Mesenchymal stem cell (in vitro differentiated cells and primary cell): Measurements from ENCODE around the gene NDOR1.

Experiments
- DNase-seq: peaks from one replicate; pipeline ENCODE4 v3.0.0-alpha.2; 2013
- H2AFZ ChIP-seq: one replicate; pipeline ENCODE4 v1.6.1; 2013; ENCODE audit warnings: low read depth, mild to moderate bottlenecking, control low read depth, inconsistent platforms, low read length, moderate library complexity
- H2AK5ac ChIP-seq: 2 replicates; pipeline ENCODE4 v1.6.1; 2013; ENCODE audit warnings: low read length, moderate library complexity, mild to moderate bottlenecking, inconsistent platforms; ENCODE audit not compliant: severe bottlenecking
- H2BK120ac ChIP-seq: one replicate; pipeline ENCODE4 v1.6.1; 2013; ENCODE audit warnings: low read depth, mild to moderate bottlenecking, inconsistent platforms, low read length, moderate library complexity
- H2BK12ac ChIP-seq, 2 experiments: one replicate each; pipeline ENCODE4 v1.6.1; 2013; ENCODE audit warnings: inconsistent platforms in 2 of 2, low read length in 2 of 2, mild to moderate bottlenecking in 2 of 2, moderate library complexity in 2 of 2, control low read depth in 1 of 2
- H2BK15ac ChIP-seq: one replicate; pipeline ENCODE4 v1.6.1; 2013; ENCODE audit warnings: mild to moderate bottlenecking, low read depth, inconsistent platforms; ENCODE audit not compliant: poor library complexity, severe bottlenecking
- H2BK5ac ChIP-seq: 2 replicates; pipeline ENCODE4 v1.6.1; 2013; ENCODE audit warnings: low read depth, mild to moderate bottlenecking, low read length, control low read depth, inconsistent platforms; ENCODE audit not compliant: poor library complexity, severe bottlenecking
- H3K14ac ChIP-seq, 2 experiments: one replicate each; pipeline ENCODE4 v1.6.1; 2013; ENCODE audit warnings: inconsistent platforms in 2 of 2, low read length in 2 of 2, control low read depth in 1 of 2, mild to moderate bottlenecking in 1 of 2, moderate library complexity in 1 of 2
- H3K18ac ChIP-seq, 2 experiments: one replicate each; pipeline ENCODE4 v1.6.1; 2013; ENCODE audit warnings: inconsistent platforms in 2 of 2, low read length in 2 of 2, control low read depth in 1 of 2, low read depth in 1 of 2, mild to moderate bottlenecking in 1 of 2
- H3K23ac ChIP-seq, 2 experiments: one replicate each; pipeline ENCODE4 v1.6.1; 2013; ENCODE audit warnings: inconsistent platforms in 2 of 2, low read length in 2 of 2, mild to moderate bottlenecking in 2 of 2, moderate library complexity in 2 of 2, control low read depth in 1 of 2
- H3K27ac ChIP-seq: 2 replicates; pipeline ENCODE4 v1.5.1; 2013; ENCODE audit warnings: mild to moderate bottlenecking, moderate library complexity, low read length, control low read depth, inconsistent platforms; ENCODE audit not compliant: poor library complexity, severe bottlenecking
- H3K27me3 ChIP-seq, 2 experiments: 2 replicates each; pipeline versions ENCODE4 v1.6.1 to v1.7.0; 2013; ENCODE audit warnings: low read length in 2 of 2, mild to moderate bottlenecking in 2 of 2, moderate library complexity in 2 of 2, control low read depth in 1 of 2, inconsistent platforms in 1 of 2; ENCODE audit not compliant: control insufficient read depth in 1 of 2, insufficient read depth in 1 of 2
- H3K36me3 ChIP-seq, 2 experiments: 2 replicates each; pipeline versions ENCODE4 v1.6.1 to v1.7.0; 2013; ENCODE audit warnings: low read length in 2 of 2, control low read depth in 1 of 2, inconsistent platforms in 1 of 2, low read depth in 1 of 2, mild to moderate bottlenecking in 1 of 2; ENCODE audit not compliant: insufficient read depth in 2 of 2, control insufficient read depth in 1 of 2
- H3K4ac ChIP-seq, 2 experiments: one replicate each; pipeline ENCODE4 v1.6.1; 2013; ENCODE audit warnings: inconsistent platforms in 2 of 2, low read length in 2 of 2, mild to moderate bottlenecking in 2 of 2, moderate library complexity in 2 of 2, control low read depth in 1 of 2, low read depth in 1 of 2
- H3K4me1 ChIP-seq: 2 replicates; pipeline ENCODE4 v1.6.1; 2013; ENCODE audit warnings: low read depth, low read length, control low read depth; ENCODE audit not compliant: control insufficient read depth, insufficient read depth
- H3K4me2 ChIP-seq: 2 replicates; pipeline ENCODE4 v1.6.1; 2013; ENCODE audit warnings: low read length, mild to moderate bottlenecking, inconsistent platforms; ENCODE audit not compliant: poor library complexity, severe bottlenecking
- H3K4me3 ChIP-seq, 2 experiments: 2 replicates each; pipeline versions ENCODE4 v1.5.1 to v1.7.0; 2013; ENCODE audit warnings: low read length in 2 of 2, mild to moderate bottlenecking in 2 of 2, control low read depth in 1 of 2, low read depth in 1 of 2; ENCODE audit not compliant: insufficient read depth in 1 of 2
- H3K79me1 ChIP-seq: replicated peaks from 2 replicates; pipeline ENCODE4 v1.6.1; 2013; ENCODE audit warnings: mild to moderate bottlenecking, control low read depth, low read length, inconsistent platforms; ENCODE audit not compliant: poor library complexity, severe bottlenecking
- H3K9ac ChIP-seq: 2 replicates; pipeline ENCODE4 v1.7.0; 2013; ENCODE audit warnings: mild to moderate bottlenecking, low read length, moderate library complexity
- H3K9me3 ChIP-seq: 2 replicates; pipeline ENCODE4 v1.7.0; 2013; ENCODE audit warnings: mild to moderate bottlenecking, low read length; ENCODE audit not compliant: control insufficient read depth
- H4K8ac ChIP-seq: one replicate; pipeline ENCODE4 v1.6.1; 2013; ENCODE audit warnings: inconsistent platforms, mild to moderate bottlenecking, low read length, moderate library complexity
- H4K91ac ChIP-seq: one replicate; pipeline ENCODE4 v1.6.1; 2013; ENCODE audit warnings: mild to moderate bottlenecking, low read length, inconsistent platforms
- WGBS: methylation state at CpG from one replicate; pipeline ENCODE4 v1.1.7; 2013; ENCODE audit warnings: mixed read lengths; 5-methylcytosine and 5-hydroxymethylcytosine counted together

NDOR1 gene

GRCh38 chr9:137161558-137162486, 43.7 kb upstream of the NDOR1 start:
- Histone ChIP-seq H3K4me2 (peak overlapping the region; percentile 33), H4K91ac (no peak overlapping the region), H3K14ac (no peak overlapping the region), H2BK120ac (no peak overlapping the region), H3K79me1 (no peaks in the 10 kb centered on the region), H4K8ac (no peak overlapping the region), H2AFZ (no peak overlapping the region), H3K27me3 (peaks cover 86 to 97% of the 10 kb centered on the region in 2 experiments), H2BK5ac (no peak overlapping the region), H3K23ac (no peak overlapping the region), H2AK5ac (no peak overlapping the region), H3K4me3 (no peak overlapping the region), H3K36me3 (no peaks in the 10 kb centered on the region), H3K4me1 (peaks cover 20% of the 10 kb centered on the region), H3K9me3 (no peaks in the 10 kb centered on the region), H3K18ac (no peak overlapping the region), H3K27ac (no peak overlapping the region), H3K9ac (no peak overlapping the region), H2BK12ac (no peak overlapping the region), H3K4ac (no peak overlapping the region), H2BK15ac (no peak overlapping the region)
- no peak for DNase-seq
- 12% methylated on average over 60 of the region's 71 CpGs for WGBS

DNA sequence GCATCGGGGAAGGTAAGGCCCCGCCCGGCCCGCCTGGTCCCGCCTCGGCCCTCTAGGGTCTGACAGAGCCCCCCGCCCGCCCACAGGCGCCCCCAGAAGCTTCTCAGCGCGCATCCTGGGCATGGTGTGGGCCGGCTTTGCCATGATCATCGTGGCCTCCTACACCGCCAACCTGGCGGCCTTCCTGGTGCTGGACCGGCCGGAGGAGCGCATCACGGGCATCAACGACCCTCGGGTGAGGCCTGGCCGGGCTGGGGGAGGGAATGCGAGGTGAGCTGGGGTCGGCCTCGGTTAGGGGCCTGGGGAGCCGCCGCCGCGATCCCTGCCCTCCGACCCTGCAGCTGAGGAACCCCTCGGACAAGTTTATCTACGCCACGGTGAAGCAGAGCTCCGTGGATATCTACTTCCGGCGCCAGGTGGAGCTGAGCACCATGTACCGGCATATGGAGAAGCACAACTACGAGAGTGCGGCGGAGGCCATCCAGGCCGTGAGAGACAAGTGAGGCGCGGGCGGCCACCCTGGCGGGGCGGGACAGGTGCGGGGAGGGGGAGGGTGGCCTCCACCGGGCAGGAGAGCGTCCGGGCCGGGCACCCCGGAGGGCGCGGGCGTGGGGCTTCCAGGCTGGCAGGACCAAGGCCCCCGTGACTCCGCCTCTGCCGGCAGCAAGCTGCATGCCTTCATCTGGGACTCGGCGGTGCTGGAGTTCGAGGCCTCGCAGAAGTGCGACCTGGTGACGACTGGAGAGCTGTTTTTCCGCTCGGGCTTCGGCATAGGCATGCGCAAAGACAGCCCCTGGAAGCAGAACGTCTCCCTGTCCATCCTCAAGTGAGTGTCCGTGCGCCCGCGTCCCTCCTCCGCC, 42.8 kb upstream of the NDOR1 start:
- Histone ChIP-seq H4K8ac (no peak overlapping the region), H3K4me2 (peak overlapping the region; percentile 41), H3K36me3 (no peaks in the 10 kb centered on the region), H3K9me3 (no peaks in the 10 kb centered on the region), H3K14ac (no peak overlapping the region), H3K18ac (no peak overlapping the region), H4K91ac (no peak overlapping the region), H2BK12ac (no peak overlapping the region), H2BK15ac (no peak overlapping the region), H3K79me1 (no peaks in the 10 kb centered on the region), H2BK120ac (no peak overlapping the region), H3K4me3 (peak overlapping the region in 1 of 2 experiments; percentile 4), H3K9ac (no peak overlapping the region), H2AK5ac (no peak overlapping the region), H3K27ac (no peak overlapping the region), H2AFZ (no peak overlapping the region), H3K4ac (no peak overlapping the region), H2BK5ac (no peak overlapping the region), H3K27me3 (peaks cover 83 to 96% of the 10 kb centered on the region in 2 experiments), H3K4me1 (peaks cover 19% of the 10 kb centered on the region), H3K23ac (no peak overlapping the region)
- DNase-seq, result peak; percentile 16
- 9% methylated on average over 68 of the region's 74 CpGs for WGBS

DNA sequence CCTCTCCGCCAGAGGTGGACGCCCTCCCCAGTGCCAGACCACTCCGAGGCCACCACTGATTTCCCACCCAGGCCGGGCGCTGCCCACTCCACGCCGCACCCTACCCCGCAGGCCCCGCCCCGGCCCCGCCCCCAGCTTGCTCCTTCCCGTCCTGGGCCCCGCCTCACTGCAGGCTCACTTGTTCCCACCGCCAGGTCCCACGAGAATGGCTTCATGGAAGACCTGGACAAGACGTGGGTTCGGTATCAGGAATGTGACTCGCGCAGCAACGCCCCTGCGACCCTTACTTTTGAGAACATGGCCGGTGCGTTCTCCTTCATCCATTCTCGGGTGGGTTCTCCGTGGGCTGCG, 42.2 kb upstream of the NDOR1 start:
- Histone ChIP-seq H2AK5ac (no peak overlapping the region), H3K79me1 (no peaks in the 10 kb centered on the region)
- WGBS, result 39% methylated on average over 26 of the region's 26 CpGs

GRCh38 chr9:137163805-137164204, 41.7 kb upstream of the NDOR1 start:
- 93% methylated on average over 22 of the region's 22 CpGs for WGBS
- Histone ChIP-seq H3K4me2 (no peak overlapping the region), H4K91ac (no peak overlapping the region), H2AFZ (no peak overlapping the region), H3K4ac (no peak overlapping the region), H4K8ac (no peak overlapping the region), H3K14ac (no peak overlapping the region), H2AK5ac (no peak overlapping the region), H3K18ac (no peak overlapping the region), H3K4me3 (no peak overlapping the region), H3K9me3 (no peaks in the 10 kb centered on the region), H2BK120ac (no peak overlapping the region), H3K27me3 (peaks cover 78 to 95% of the 10 kb centered on the region in 2 experiments), H3K79me1 (no peaks in the 10 kb centered on the region), H3K27ac (no peak overlapping the region), H3K36me3 (no peaks in the 10 kb centered on the region), H2BK5ac (no peak overlapping the region), H3K9ac (no peak overlapping the region), H2BK15ac (no peak overlapping the region), H3K4me1 (peaks cover 30% of the 10 kb centered on the region), H2BK12ac (no peak overlapping the region), H3K23ac (no peak overlapping the region)
- DNase-seq, result no peak

More for the DNA sequence above, 42.2 kb upstream of the NDOR1 start:
- H3K23ac ChIP-seq, result no peak overlapping the region
- H3K9me3 ChIP-seq, result no peaks in the 10 kb centered on the region
- no peak overlapping the region for H3K4ac ChIP-seq
- H2AFZ ChIP-seq, result no peak overlapping the region
- H3K4me3 ChIP-seq, result no peak overlapping the region
- no peak overlapping the region for H2BK12ac ChIP-seq
- no peak overlapping the region for H2BK120ac ChIP-seq
- H4K8ac ChIP-seq, result no peak overlapping the region
- H3K9ac ChIP-seq, result no peak overlapping the region
- no peak overlapping the region for H4K91ac ChIP-seq
- peaks cover 25% of the 10 kb centered on the region for H3K4me1 ChIP-seq
- DNase-seq, result no peak
- peaks cover 82 to 96% of the 10 kb centered on the region in 2 experiments for H3K27me3 ChIP-seq
- no peaks in the 10 kb centered on the region for H3K36me3 ChIP-seq
- no peak overlapping the region for H2BK5ac ChIP-seq
- no peak overlapping the region for H2BK15ac ChIP-seq
- no peak overlapping the region for H3K27ac ChIP-seq
- H3K14ac ChIP-seq, result no peak overlapping the region
- H3K18ac ChIP-seq, result no peak overlapping the region
- H3K4me2 ChIP-seq, result no peak overlapping the region
